Islet precursor cell (in vitro differentiated cells): Measurements from ENCODE around the gene IGFN1.

Experiments used
- DNase-seq: peaks from one replicate; pipeline ENCODE4 v3.0.0-alpha.2; 2018

IGFN1 gene

DNA sequence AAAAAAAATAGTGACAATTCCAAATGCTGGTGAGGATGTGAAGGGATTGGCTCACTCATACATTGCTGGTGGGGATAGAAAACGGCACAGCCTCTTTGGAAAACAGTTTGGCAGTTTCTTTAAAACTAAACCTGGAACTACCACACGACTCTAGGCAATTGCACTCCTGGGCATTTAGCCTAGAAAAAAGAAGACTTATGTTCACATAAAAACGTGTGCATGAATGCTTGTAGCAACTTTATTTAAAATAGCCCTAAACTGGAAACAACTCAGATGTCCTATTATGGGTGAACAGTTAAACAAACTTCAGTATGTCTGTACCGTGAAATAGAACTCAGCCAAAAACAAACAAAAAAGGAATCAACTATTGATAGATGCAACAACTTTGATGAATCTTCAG is 26.9 kb upstream of the IGFN1 start:
- DNase-seq: no peak

DNA sequence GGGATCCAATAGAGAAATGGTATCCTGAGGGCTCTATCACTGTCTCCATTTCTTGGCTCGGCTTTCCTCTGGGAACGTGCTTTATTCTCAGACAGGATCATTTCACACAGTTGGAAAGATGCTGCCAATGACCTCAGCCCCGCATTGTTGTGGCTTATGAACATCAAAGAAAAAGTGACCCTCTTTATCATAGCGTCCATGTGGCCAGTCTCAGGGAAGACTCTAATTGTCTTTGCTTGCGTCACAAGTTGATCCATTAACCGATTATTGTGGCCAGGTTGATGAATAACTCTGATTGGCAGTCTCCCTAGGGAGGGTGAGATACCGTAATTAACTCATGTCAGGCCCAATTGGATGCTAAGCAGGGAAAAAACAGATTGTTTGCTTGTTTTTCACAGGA is 26.0 kb upstream of the IGFN1 start:
- DNase-seq: peak; percentile 44

DNA sequence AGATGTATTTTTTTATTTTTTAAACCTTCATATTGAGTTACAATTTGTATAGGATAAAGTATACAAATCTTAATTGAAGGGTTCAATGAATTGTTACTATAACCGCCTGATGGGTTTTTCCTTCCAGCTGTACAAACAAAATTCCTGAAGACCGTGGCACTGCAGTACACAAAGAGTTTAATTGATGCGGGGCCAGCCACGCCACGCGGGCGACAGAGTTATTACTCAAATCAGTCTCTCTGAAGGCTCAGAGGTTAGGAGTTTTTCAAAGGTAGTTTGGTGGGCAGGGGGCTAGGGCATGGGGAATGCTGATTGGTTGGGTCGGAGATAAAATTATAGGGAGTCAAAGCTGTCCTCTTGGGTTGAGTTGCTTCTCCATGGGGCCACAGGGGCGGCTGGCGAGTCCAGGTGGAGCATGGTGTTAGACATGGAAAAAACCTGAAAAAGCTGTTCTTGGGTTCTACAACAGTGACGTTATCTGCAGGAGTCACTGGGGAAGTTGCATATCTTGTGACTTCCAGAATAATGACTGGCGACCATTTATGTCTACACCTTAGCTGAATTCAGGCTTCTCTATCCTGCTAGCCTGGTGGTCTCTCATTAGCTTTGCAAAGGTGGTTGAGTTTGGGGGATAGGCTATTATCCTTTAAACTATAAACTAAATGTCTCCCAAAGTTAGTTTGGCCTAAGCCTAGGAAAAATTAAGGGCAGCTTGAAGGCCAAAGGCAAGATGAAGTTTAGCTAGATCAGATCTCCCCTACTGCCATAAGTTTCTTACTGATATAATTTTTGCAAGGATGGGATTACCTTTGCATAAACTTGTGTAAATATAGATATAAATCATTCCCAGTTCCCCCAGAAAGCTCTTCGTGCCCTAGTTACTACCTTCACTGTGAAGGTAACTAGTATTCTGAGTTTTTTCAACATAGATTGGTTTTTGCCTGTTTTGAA is 23.3 kb upstream of the IGFN1 start:
- DNase-seq: peak; percentile 36

DNA sequence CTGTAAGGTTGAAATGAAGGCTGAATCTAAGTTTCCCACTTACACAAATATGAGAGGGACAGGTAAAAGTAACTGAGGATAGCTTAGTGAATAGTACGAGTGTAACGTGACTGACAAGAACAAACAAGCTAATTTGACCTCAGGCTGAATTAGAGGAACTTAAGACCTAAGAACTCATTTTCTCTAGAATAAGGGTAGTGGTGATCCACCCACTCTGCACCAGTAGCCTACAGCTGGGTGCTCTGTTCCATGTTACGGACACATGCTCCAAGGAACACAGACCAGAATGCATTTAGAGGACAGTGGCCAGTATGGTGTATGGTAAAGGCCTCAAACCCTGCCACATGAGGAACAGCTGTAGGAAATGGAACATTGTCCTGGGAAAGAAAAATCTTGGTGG is 21.4 kb upstream of the IGFN1 start:
- peak; percentile 40 for DNase-seq

DNA sequence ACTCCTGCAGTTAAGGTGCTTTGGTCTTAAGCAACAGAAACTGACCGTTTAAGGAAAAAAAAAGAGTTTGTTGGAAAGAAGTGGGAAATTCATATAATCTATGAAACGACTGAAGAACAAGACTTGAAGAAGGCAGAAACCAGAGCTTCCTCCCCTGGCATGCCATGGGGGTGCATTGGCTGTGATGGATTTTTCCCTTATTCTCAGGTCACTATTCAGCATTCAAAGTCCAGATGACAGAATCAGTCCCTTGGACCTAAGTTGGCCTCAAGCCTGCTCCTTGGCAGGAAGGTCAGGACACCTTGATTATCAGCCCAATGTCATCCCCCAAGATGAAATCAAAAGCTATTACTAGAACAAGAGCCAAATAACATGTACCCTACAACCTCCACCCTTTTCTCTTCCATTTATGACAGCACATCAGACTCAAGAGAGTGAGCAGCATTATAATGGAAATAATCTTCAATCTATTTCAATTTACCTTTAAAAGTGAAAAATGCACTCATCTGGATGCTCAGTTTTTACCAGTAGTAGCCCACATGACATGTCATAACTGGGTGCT is 20.6 kb upstream of the IGFN1 start:
- peak; percentile 44 for DNase-seq

DNA sequence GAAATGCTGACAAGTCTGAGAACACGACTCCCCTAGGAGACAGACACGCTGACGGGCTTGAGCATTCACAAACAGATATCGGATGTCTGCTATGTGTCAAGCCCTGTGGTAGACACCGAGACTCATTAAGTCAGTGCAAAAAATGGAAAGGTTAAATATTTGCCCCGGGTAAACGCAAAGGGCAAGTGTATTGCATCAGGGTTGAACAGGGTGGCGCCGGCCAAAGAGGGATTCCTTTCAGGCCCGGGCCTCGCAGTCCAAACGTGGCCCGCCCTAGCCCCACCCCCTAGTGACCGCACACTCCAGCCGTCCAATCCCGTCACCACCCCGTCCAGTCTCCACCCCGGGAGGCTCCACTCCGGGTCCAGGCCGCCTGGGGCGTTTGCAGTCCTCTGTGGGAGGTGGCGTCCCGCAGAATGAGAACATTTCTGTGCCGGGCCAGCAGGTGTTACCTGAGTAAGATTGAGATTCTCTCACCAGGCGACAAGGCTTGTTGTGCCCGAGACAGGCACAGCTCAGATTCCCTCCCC is 20.0 kb upstream of the IGFN1 start:
- DNase-seq: peak; percentile 99

DNA sequence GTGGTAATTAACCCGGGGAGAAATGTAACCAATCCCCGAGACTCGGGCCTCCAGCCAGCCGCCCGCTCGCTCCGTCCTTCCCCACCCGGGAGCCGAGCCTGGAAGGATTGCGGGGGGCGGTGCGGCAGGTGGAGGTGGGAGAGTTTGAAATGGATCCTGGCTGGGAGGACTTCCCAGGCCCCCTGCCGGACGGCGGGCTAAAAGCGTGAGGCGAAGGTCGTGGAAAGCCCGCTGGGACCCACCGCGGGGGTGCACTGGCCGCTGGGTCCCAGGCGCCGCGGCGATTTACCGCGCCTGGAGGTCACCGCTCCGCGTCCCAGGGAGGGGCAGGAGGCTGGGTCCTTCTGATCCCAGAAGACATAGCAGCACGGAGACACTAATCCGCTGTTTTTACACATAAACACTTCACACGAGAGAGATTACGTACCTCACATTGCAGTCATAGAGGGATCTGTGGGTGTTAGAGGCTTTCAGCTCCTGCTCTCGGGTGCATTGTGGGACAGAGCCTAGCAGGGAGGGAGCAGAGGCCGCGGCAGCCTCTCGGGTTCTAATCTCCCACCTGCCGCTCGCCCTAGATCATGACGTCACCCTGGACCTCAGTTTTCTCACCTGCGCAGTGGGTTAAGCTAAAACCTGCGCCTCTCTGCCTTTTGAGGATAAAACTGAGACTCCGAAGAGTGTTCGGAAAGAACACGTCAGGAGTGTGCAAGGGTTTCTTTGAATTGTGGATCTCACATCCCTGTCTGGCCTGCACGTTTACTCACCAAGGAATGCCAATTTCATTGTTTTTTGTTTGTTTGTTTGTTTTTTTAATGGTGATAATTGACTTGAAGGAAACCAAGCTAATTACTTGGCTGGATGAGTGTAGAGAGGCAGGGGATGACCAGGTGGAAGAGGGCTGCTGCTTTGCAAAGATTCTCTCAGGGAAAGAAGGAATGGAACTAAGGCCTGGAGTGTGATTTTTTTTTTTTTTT is 19.3 kb upstream of the IGFN1 start:
- no peak for DNase-seq

DNA sequence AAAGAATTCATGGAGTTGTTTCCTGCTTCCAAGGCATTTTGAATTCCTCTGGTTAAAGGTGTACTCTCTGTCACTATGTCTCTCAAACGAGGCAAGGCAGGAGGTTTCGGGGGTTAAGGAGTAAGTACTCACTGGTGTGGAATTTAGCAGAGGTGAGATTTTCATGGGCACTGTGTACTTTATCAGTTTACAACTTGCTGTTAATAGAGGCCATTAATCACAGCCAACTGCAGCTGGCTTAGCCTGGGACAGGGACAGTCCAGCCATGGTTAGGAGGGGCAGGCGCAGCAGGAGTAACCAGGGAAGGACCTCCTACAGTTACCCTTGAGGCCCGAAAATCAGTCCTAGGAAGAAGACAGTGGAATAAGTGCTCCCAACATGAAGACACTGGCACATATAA is 18.3 kb upstream of the IGFN1 start:
- DNase-seq: peak; percentile 58

DNA sequence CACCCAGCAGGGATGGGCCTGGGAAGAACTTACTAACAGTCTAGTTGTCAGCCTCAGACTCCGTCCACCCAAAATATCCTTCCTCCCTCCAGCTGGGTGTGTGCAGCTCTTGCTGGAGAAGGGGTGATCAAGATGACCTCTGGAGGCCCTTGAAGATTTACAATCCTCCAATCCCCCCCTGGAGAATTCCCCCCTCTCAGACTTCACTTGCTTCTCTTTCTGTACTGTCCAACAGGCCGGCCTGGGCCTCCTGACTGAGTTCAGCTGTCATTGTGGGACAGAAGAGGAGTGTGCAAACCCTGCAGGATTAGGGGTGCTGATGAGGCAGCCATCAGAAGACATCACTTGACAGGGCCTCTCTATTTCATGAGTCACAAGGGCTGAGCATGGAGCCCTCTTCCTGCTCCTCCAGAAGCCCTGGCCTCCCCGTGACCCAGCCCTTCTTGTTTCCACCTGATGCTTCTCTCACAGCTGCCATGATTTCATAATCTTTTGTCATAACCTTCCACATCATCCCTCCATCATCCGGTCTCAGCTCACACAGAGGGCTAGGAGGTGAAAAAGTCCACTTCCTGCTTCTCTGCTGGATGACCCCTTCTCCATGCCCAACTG is 17.5 kb upstream of the IGFN1 start:
- DNase-seq: peak; percentile 35

DNA sequence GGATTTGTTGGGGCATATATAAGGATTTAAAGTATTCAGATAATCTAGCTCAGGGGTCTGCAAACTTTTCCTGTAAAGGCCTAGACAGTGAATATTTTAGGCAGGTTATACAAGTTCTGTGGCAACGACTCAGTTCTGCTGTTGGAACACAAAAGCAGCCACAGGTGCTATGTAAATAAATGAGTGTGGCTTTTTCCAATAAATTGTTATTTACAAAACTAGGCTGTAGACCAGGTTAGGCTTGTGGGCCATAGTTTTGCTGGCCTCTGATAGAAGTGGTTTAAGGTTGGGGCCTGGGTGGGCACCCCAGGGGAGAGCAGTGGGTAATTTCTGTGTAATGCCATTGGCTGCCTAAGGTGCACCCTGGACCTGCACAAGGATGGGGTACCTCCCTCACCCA is 16.9 kb upstream of the IGFN1 start:
- peak; percentile 18 for DNase-seq

DNA sequence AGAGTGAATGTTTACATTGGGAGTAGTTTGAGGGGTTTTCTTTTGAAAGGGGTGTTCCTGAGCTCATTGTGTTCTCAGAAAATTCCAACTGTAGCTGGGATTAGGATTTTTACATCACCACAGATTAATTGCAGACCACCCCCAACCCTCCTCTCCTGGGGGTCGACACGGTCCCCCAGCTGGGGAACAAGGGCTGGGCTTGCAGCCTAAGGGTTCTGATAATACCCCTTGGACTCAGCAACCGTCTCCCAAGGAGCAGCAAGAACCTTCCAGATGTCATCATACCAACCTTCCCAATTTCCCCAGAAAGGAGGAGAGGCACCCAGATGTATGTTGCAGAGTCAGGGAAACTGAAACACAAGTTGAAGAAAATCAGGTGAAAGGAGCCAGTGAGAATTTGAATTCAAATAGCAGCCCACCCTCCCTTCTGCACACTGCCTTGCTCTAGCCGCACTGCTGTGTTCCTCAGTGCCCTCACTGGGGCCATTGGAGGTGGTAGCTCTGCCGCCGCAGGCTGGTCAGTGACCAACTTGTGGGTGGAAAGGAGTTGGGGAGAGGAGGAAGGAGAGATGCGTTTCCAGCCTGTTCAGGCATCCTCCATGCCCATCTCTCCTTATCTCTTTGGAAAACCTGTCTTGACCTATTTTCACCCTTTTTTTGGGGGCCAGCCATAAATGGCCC is 14.7 kb upstream of the IGFN1 start:
- DNase-seq: peak; percentile 38

DNA sequence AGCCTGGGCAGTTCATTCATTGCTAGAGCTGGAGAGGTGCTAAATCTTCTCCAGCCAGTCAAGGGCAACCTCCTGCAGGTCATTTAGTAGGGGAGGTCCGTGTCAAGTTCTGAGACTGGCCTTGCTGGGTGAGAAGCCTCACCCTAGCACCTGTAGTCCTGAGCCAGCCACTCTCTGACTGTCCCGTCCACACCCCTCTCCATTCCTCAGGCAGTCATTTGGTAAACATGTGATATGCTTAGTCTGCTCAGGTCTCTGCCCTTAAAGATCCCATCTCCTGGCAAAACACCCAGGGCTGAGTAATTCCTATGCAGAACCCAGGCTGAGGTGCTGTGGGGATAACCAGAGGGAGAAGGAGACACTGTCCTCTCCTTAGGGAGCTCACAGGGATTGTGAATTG is 13.7 kb upstream of the IGFN1 start:
- DNase-seq: peak; percentile 45

DNA sequence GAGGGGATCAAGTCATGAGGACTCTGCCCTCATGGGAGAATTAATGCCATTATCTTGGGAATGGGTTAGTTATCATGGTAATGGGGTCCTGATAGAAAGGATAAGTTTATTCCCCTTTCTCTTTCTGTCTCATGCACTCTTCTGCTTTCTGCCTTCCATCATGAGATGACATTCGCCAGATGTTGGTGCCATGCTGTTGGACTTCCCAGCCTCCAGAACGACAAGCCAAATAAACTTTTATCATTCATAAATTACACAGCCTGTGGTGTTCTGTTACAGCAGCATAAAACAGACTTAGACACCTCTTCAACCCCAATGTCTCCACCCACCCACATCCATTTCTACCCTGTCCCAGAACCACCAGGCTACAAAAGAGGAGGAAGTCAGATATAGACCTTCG is 11.9 kb upstream of the IGFN1 start:
- DNase-seq: no peak

DNA sequence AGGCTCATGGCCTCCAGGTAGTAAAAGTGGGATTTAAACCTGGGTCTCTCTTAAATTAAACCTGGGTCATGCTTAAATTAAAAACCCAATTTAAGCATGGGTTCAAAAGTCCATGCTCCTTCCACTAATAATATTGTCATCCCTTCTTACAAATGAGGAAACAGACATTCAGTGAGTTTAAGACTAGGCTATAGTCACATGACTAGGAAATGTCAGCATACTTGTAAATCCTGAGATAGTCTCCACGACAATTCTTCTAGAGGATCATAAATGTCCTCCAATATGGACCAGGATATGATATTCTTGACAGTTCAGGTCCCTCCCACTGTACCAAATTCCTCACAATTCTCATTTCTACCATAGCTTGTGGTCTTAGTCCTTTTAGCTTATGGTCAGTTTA is 10.5 kb upstream of the IGFN1 start:
- DNase-seq: no peak

DNA sequence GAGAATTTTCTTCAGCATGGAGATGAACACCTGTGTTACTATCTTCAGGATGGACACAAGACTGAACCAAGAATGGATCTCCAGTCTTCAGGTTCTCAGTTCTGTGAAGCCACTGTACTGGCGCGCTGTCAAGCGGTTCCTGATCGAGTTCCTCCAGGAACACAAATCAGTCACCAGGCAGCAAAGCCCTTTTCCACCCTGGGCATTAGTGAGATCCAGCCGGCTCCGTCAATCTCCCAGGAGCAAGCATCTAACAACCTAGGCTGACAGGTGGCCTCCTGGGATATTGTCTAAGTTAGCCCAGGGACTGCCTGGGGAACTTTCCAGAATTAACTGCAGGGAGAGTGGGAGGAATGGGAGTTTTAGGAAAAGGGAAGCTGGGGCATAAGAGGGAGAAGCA is 9.7 kb upstream of the IGFN1 start:
- peak; percentile 15 for DNase-seq

DNA sequence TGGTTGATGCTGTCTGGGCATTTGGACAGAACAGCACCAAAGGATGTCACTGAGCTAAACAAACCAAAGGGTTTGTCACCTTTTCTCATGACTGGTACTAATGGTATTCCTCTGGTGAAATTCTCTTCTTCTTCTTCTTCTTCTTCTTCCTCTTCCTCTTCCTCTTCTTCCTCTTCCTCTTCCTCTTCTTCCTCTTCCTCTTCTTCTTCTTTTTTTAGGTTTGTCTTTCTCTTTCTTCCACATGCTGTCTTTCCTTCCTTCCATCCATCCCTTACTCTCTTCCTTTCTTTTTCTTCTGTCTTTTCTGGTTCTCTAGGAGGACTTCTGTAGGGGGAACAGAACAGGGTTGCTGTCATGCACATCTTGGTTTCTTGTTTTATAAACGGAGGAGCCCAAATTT is 9.3 kb upstream of the IGFN1 start:
- no peak for DNase-seq

DNA sequence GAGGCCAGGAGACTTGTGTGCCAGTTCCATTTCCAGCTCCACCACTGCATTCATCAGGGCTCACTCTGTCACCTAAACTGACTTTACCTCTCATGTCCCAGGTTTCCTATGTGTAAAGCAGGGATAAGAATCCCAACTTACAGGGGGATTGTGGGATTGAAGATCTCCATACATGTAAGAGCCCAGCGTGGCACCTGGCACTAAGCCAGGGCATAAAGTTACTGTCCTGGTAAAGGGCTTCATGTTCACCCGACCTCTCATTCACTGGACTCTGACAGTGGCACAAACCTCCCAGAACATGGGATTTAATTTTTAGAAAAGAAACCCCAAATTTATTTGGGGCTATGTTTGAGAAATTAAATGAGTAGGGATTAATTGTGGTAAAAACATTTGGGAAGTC is 8.9 kb upstream of the IGFN1 start:
- peak; percentile 34 for DNase-seq

DNA sequence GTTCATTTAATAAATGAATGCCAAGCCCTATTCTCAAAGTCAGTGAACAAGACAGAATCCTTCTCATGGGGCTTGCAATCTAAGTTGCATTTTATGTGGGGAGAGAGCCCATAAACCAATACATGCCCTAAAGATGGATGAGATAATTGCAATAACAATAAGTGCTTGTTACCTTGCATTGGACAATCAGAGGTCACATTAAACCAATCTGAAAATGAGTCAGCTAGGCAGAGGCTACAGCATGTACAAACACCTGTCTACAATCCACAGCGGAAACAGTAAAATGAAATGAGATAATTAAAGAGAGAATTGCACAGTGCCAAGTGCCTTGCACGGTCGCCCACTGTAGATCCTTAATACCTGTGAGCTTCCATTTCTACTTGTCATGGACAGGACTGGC is 7.4 kb upstream of the IGFN1 start:
- DNase-seq: no peak

DNA sequence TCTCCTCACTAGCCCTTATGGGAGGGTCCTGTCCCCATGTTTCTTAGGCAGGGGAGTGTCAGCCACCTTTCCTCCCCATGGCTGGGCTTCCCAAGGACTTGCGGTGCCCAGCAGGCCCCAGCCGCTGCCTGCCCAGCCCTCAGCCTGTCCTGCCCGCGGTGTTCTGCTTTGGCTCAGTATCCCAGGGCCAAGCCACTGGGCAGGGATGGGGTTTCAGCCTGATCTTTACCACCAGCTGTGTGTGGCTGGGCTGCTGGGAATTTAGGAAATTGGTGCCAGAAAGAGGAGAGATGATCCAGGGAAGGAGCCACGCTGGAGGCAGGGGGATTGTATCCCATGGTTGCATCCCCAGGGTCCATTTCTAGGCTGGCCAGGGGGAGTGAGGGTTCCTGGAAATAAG is 6.9 kb upstream of the IGFN1 start:
- DNase-seq: peak; percentile 33

DNA sequence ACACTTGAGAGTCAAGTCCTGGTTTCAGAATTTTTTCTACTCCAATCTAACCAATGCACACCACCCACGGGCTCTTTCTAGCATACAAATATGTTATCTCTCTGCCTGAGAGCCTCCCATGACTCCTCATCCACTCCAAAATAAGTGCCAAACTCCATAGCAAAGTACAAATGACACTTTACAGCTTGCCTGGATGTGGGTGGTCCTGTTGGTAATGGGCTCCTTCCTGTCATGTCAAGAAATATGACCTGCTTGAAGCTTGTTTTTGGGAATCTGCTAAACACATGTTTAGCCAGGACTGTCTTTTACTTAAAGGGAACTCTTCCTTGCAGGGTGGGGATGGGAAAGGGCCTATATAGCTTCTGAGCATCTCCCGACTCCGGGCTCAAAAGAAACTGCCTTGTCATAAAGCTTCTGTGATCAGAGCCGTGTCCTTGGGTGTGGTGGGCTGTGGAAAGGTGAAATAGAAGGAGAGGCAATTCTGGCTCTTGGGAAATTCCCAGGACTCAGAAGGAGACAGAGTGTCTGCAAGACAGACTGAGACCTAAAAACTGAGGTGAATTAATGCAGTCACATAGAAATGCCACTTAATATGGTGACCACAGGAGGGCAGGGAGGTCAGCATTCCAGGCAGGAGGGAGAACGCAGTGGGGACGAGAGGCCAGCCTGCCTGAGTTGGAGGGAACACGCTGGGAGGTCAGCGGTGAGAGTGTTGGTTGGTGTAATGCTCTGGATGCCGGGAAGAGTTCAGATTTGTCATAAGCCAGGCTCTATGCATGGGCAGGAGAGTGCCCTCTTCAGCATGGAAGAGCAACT is 6.1 kb upstream of the IGFN1 start:
- DNase-seq: peak; percentile 83

DNA sequence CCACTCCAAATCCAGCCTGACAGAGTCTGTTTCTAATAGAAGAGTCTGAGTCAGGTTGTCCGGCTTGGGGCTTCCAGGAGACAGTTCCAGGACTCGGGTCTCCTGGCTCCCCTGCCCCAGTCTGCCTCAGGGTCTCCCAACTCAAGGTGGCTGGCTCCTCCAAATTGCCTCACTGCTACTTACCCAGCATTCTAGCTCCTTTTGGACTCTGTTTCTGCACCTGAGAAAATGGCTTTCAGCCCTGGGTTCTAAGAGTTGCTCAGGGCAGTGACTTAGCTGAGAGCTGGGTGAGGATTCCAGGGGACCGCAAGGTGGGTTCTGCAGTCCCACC is 5.5 kb upstream of the IGFN1 start:
- no peak for DNase-seq
